PFSK-1 (cell line): ENCODE data around the gene SRRT.

Experiments used
- REST ChIP-seq, 2 experiments: IDR thresholded peaks; 2 replicates each; pipeline versions ENCODE4 v1.6.1 to v1.8.0; 2011 to 2012; ENCODE audit warnings: low read depth in 2 of 2, low read length in 2 of 2, control low read depth in 1 of 2, inconsistent platforms in 1 of 2, mild to moderate bottlenecking in 1 of 2, moderate library complexity in 1 of 2; ENCODE audit not compliant: insufficient read depth in 1 of 2
- SIN3A ChIP-seq: IDR thresholded peaks from 2 replicates; pipeline ENCODE4 v1.6.1; 2012; ENCODE audit warnings: mild to moderate bottlenecking, low read length, moderate library complexity, borderline replicate concordance; ENCODE audit not compliant: insufficient read depth

- TF ChIP-seq SIN3A = no peak
- no peak for TF ChIP-seq REST (IDR thresholded peaks at IDR 0.05; ENCODE audit: insufficient read depth in 1 of 2, low read depth in 2 of 2, low read length in 2 of 2)
Measured at GRCh38 chr7:100840470-100841100, 34.3 kb upstream of the SRRT start.
